Activated B cell treated with CpG ODN at 0.5 μM for 24 hours (primary cell): Measurements from ENCODE around the gene CACTIN. TPM values are rescaled to one million over a fixed set of nuclear protein-coding genes. Genes with fewer than 3 reads are reported as not detected.

Experiments used
- ATAC-seq: fragments of 200-7000 bp; cut with Tn5 transposase; one replicate; pipeline ENCODE4 v1.10.0; 2021; ENCODE audit warnings: low read depth, mild to moderate bottlenecking, moderate library complexity
- CTCF ChIA-PET: fragments of 350-600 bp; sonication (Branson Sonifier 250); formaldehyde crosslinking; loops from one replicate; lab custom pipeline; 2021; ENCODE audit warnings: antibody characterized with exemption; lab: Charles Lee
- POLR2A ChIA-PET: fragments of 350-600 bp; sonication (Branson Sonifier 250); formaldehyde crosslinking; loops from one replicate; lab custom pipeline; 2021; ENCODE audit warnings: antibody characterized with exemption; lab: Charles Lee
- DNase-seq: peaks from one replicate; pipeline ENCODE4 v3.0.0; 2022
- H3K27ac Mint-ChIP-seq: one replicate; pipeline ENCODE4 v1.8.0; 2020; ENCODE audit warnings: mixed read lengths
- H3K27me3 Mint-ChIP-seq: one replicate; pipeline ENCODE4 v1.8.0; 2021; ENCODE audit warnings: mixed read lengths
- H3K36me3 Mint-ChIP-seq: one replicate; pipeline ENCODE4 v1.8.0; 2021; ENCODE audit warnings: low read depth, mixed read lengths
- H3K4me1 Mint-ChIP-seq: one replicate; pipeline ENCODE4 v1.8.0; 2021; ENCODE audit warnings: mixed read lengths
- H3K4me3 Mint-ChIP-seq: one replicate; pipeline ENCODE4 v1.8.0; 2020; ENCODE audit warnings: mild to moderate bottlenecking, mixed read lengths
- H3K9me3 Mint-ChIP-seq: one replicate; pipeline ENCODE4 v1.8.0; 2020; ENCODE audit warnings: mixed read lengths
- intact Hi-C: fragments of 100-400 bp; cut with micrococcal nuclease; formaldehyde crosslinking; loops from one replicate; pipeline ENCODE4 v1.15.1; 2024
- total RNA-seq: library from RNA; stranded (reverse); gene quantifications from 2 replicates; pipeline ENCODE4 v1.2.3, GENCODE V29; 2022
- TF ChIP-seq, protein P1 (sequence below): fragments of 200-600 bp; IDR thresholded peaks from one replicate; pipeline ENCODE4 v1.8.0; 2022; ENCODE audit warnings: antibody characterized with exemption, mild to moderate bottlenecking

CACTIN gene
- total RNA-seq = 45.3 and 48.1 TPM in 2 replicates

DNA sequence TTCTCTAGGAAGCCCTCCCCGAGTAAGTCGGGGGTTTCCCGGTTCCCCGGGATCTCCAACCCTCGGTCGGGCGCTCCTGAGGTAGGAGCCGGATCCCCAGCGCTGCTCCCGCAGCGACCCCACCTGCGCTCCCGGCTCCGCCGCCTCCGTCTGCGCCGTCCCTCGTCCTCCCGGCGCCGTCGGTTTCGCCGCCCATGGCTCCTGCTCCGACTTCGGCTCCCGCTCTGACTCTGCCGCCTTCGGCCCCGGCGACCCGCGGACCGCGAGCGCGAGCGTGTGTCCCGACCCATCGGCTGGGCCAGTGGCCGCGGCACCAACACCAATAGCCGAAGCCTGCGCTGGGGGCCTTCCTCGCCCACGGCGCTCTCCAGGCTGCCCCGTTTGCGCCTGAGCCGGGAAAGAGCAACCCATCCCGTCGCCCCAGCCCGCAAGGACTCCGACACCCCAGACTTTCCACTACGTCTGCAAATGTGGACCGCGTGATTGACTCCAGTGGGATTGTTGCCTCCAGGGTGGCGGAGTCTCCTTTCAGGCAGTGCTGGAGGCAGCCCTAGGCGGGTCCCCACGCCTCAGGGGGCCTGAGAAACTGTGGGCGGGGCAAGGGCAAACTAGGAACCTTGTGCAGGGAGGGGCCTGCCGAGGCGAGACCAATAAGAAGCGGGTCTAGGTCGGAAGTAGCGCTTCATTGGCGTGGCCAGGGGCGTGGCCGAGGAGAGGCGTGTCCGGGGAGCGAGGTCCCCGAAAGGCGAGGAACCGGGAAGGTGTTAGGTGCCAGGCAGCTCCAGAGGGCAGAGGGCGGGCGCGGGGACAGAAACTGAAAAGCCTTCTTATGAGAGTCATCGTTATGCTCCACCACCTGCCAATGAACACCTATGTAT is at the start of gene CACTIN:
TSS of gene CACTIN (minus strand) at position 318 of the 878 bp plus-strand sequence. CDS start at position 290, 28 bp downstream.
- Mint-ChIP-seq H3K4me3 (peak within 1 kb of the TSS; percentile 97), H3K9me3 (no peaks in the 10 kb centered on the region), H3K36me3 (peaks cover 19% of the 10 kb centered on the region), H3K4me1 (peaks cover 30% of the 10 kb centered on the region), H3K27me3 (no peaks in the 10 kb centered on the region), H3K27ac (peak within 1 kb of the TSS; percentile 99)
- TF ChIP-seq, protein P1, sequence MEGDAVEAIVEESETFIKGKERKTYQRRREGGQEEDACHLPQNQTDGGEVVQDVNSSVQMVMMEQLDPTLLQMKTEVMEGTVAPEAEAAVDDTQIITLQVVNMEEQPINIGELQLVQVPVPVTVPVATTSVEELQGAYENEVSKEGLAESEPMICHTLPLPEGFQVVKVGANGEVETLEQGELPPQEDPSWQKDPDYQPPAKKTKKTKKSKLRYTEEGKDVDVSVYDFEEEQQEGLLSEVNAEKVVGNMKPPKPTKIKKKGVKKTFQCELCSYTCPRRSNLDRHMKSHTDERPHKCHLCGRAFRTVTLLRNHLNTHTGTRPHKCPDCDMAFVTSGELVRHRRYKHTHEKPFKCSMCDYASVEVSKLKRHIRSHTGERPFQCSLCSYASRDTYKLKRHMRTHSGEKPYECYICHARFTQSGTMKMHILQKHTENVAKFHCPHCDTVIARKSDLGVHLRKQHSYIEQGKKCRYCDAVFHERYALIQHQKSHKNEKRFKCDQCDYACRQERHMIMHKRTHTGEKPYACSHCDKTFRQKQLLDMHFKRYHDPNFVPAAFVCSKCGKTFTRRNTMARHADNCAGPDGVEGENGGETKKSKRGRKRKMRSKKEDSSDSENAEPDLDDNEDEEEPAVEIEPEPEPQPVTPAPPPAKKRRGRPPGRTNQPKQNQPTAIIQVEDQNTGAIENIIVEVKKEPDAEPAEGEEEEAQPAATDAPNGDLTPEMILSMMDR = no peak
- ChIA-PET POLR2A (interaction anchor here (0.7 to 1.5 kb wide), 3 partner anchors 18 to 126 kb away, joined by 3 to 6 read pairs (median 3); partner anchors contain the start of gene DOHH), CTCF (interaction anchor here (1.0 to 1.2 kb wide), 2 partner anchors 8 to 82 kb away, joined by 3 read pairs; no protein-coding TSS in a partner anchor)
- ATAC-seq (peak; percentile 98), DNase-seq (peak; percentile 95)
- intact Hi-C loops = loop anchor here (1.0 to 2.0 kb wide), 6 partner anchors 54 to 344 kb away; partner anchors contain the start of genes DAPK3, FZR1, HMG20B and MFSD12

DNA sequence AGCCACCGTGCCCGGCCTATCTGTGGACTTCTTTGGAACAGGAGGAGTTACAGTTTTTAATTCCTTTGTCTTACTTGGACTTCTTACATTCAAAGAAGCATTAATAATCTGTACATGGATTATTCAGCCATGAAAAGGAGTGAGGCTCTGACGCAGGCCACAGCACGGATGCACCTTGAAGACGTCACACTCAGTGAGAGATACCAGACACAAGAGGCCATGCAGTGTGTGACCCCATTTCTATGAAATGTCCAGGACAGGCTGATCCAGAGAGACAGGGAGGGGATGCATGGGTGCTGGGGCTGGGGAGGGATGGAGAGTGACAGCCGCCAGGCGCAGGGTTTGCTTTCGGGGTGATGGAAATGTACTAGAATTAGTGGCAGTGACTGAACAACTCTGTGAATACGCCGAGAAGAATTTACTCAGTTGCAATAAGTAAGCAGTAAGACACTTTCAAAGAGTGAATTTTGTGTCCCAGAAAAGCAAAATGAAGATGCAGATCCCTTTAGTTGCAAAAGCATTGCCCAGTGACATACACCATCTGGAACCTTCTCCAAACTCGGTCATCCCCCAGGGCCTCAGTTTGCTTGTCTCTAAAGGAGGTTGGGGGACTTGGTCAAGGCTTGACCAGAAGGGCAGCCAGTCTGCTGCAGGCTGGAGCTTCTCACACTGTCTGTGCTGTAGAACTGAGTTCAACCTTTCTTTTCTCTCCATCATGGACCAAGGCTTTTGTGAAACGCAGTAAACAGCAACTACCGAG is 48.4 kb upstream of the CACTIN start:
- DNase-seq = no peak
- H3K27me3 Mint-ChIP-seq = no peaks in the 10 kb centered on the region
- no peak for ATAC-seq
- H3K4me1 Mint-ChIP-seq = peaks cover 36% of the 10 kb centered on the region
- H3K36me3 Mint-ChIP-seq = peaks cover 11% of the 10 kb centered on the region
- intact Hi-C loops = no loop called here
- no peak overlapping the region for H3K27ac Mint-ChIP-seq
- TF ChIP-seq, protein P1 = no peak
- ChIA-PET CTCF (no interaction called here), POLR2A (interaction anchor here (0.6 kb wide), 1 partner anchor 24 kb away, joined by 3 read pairs; no protein-coding TSS in a partner anchor)
- no peak overlapping the region for H3K4me3 Mint-ChIP-seq
- H3K9me3 Mint-ChIP-seq = no peaks in the 10 kb centered on the region

DNA sequence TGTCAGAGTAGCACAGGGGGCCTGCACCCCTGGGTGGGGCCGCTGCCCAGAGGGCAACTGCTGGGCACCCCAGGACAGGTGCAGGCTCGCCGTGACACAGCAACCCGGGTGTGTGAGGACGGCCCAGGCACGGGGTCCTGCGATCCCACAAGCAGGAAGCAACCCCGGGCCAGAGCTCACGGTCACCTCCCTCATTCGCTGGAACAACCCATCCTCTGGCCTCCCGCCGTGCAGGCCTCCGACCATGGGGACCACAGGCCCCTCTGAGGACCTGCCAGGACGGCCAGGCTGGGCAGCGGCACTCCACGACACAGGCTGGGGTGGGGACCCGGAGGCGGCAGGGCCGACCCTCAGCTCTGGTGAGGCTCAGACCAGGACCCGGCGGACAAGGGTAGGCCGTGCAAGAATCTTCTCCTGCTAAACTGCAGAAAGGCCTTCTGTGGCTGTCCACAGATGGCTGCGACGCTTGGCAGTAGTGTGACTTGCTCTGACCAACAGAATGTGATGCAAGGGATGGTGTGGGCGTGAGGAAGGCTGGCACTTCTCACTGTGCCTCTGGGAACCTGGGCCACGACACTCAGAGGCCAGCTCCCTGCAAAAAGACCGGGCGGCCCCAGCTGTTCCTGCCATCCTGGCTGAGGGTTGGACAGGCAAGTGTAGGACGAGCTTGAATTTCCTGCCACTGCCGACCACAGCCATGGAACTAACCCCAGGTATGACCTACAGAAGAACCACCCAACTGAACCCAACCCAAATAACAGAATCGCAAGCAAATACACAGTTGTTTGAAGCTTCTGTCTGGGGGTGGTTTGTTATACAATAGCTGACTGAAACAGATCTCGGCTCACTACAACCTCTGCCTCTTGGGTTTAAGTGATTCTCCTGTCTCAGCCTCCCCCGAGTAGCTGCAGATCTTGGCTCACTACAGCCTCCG is 47.2 kb upstream of the CACTIN start:
- Mint-ChIP-seq H3K4me3 (no peak overlapping the region), H3K4me1 (peaks cover 32% of the 10 kb centered on the region), H3K27ac (no peak overlapping the region), H3K27me3 (no peaks in the 10 kb centered on the region), H3K36me3 (peaks cover 6% of the 10 kb centered on the region), H3K9me3 (no peaks in the 10 kb centered on the region)
- ATAC-seq = no peak
- DNase-seq = no peak
- intact Hi-C loops = no loop called here
- CTCF ChIA-PET = interaction anchor here (1.0 kb wide), 1 partner anchor 19 kb away, joined by 4 read pairs; no protein-coding TSS in a partner anchor
- TF ChIP-seq, protein P1 = no peak
- POLR2A ChIA-PET = interaction anchor here (0.6 to 1.4 kb wide), 3 partner anchors 10 to 26 kb away, joined by 3 to 4 read pairs (median 3); no protein-coding TSS in a partner anchor

DNA sequence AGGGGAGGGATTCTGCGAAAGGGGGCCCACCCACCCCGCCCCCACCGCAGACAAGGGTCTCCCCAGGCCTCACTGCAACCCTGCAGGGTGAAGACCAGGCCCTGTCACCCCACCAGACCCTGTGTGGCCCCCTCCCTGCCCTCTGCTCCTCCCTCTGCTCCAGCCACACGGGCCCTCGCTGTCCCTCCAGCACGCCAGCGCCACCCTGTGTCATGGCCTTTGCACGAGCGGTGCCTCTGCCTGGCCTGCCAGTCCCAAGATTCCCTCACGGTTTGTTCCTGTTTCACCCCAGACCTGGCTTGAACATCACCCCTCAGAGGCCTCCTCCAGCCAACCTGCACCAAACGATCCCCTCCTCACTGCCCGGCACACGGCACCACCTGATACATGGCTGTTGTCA is 46.4 kb upstream of the CACTIN start:
- CTCF ChIA-PET = interaction anchor here (1.0 kb wide), 1 partner anchor 19 kb away, joined by 4 read pairs; no protein-coding TSS in a partner anchor
- Mint-ChIP-seq H3K4me3 (no peak overlapping the region), H3K27ac (no peak overlapping the region), H3K27me3 (no peaks in the 10 kb centered on the region), H3K9me3 (no peaks in the 10 kb centered on the region), H3K36me3 (peaks cover 6% of the 10 kb centered on the region), H3K4me1 (peaks cover 32% of the 10 kb centered on the region)
- DNase-seq = no peak
- ATAC-seq = no peak
- TF ChIP-seq, protein P1 = no peak
- POLR2A ChIA-PET = interaction anchor here (0.7 to 1.4 kb wide), 2 partner anchors 11 to 16 kb away, joined by 3 to 4 read pairs; no protein-coding TSS in a partner anchor
- intact Hi-C loops = no loop called here
